Smooth muscle cell (in vitro differentiated cells): ENCODE results near the gene SSBP3. TPM values are rescaled to one million over a fixed set of nuclear protein-coding genes. Genes with fewer than 3 reads are reported as not detected.
A peak's percentile ranks its signal among the peaks of the same experiment; 100 is the strongest.

Experiments used
- DNase-seq: peaks from one replicate; lab custom pipeline; 2025; ENCODE audit not compliant: unreplicated experiment; lab: John Stamatoyannopoulos, UW
- H2AFZ ChIP-seq: fragments of 200-600 bp; sonication (generic); 2 replicates; pipeline ENCODE4 v1.6.0; 2016; ENCODE audit warnings: antibody characterized with exemption, low read depth, mild to moderate bottlenecking
- H3F3A ChIP-seq: fragments of 200-600 bp; sonication (generic); 2 replicates; pipeline ENCODE4 v1.6.0; 2017; ENCODE audit warnings: antibody characterized with exemption, low read depth
- H3K27ac ChIP-seq: fragments of 200-600 bp; sonication (generic); 2 replicates; pipeline ENCODE4 v1.5.1; 2016; ENCODE audit warnings: low read depth, mild to moderate bottlenecking
- H3K27me3 ChIP-seq: fragments of 200-600 bp; sonication (generic); 2 replicates; pipeline ENCODE4 v1.6.1; 2016; ENCODE audit warnings: low read depth, mild to moderate bottlenecking
- H3K36me3 ChIP-seq: fragments of 200-600 bp; sonication (generic); 2 replicates; pipeline ENCODE4 v1.5.1; 2016; ENCODE audit warnings: low read depth
- H3K4me1 ChIP-seq: fragments of 200-600 bp; sonication (generic); 2 replicates; pipeline ENCODE4 v1.5.1; 2016; ENCODE audit warnings: low read depth
- H3K4me2 ChIP-seq: fragments of 200-600 bp; sonication (generic); 2 replicates; pipeline ENCODE4 v1.6.0; 2016; ENCODE audit warnings: mild to moderate bottlenecking
- H3K4me3 ChIP-seq: fragments of 200-600 bp; sonication (generic); 2 replicates; pipeline ENCODE4 v1.5.1; 2016; ENCODE audit warnings: mild to moderate bottlenecking
- H3K79me2 ChIP-seq: fragments of 200-600 bp; sonication (generic); 2 replicates; pipeline ENCODE4 v1.6.0; 2016; ENCODE audit warnings: low read depth, mild to moderate bottlenecking
- H3K9ac ChIP-seq: fragments of 200-600 bp; sonication (generic); 2 replicates; pipeline ENCODE4 v1.6.0; 2016; ENCODE audit warnings: low read depth
- H3K9me3 ChIP-seq: fragments of 200-600 bp; sonication (generic); replicated peaks from 2 replicates; pipeline ENCODE4 v1.5.1; 2016; ENCODE audit warnings: low read depth
- H4K20me1 ChIP-seq: fragments of 200-600 bp; sonication (generic); 2 replicates; pipeline ENCODE4 v1.6.0; 2016; ENCODE audit warnings: low read depth
- CTCF ChIP-seq: fragments of 200-600 bp; sonication (generic); IDR thresholded peaks from 2 replicates; pipeline ENCODE4 v1.5.1; 2017; ENCODE audit warnings: borderline replicate concordance, mild to moderate bottlenecking, antibody characterized with exemption; ENCODE audit not compliant: insufficient read depth, poor library complexity, severe bottlenecking
- WGBS: methylation state at CpG from one replicate; pipeline ENCODE4 v1.1.7; 2016; ENCODE audit warnings: low lambda C conversion rate; 5-methylcytosine and 5-hydroxymethylcytosine counted together
- polyA plus RNA-seq: library from polyadenylated mRNA; unstranded; fragments of >200 nt; fragmentation: Nextera tagmentation; extraction: Ambion mirVana; gene quantifications from 2 replicates; pipeline ENCODE4 v1.2.1, GENCODE V29; 2016
- total RNA-seq: library from RNA; depleted of rRNA; stranded (reverse); fragments of >200 nt; gene quantifications from 2 replicates; pipeline ENCODE4 v1.2.3, GENCODE V29; 2014

The SSBP3 gene
- total and polyA plus RNA-seq, 2 experiments from 2014 or later = 26.5 to 30.1 TPM

GRCh38 chr1:54329312-54330003 lies 76.7 kb downstream of the SSBP3 start:
- Histone ChIP-seq H3F3A (peaks cover 15% of the 10 kb centered on the region), H3K36me3 (no peaks in the 10 kb centered on the region), H4K20me1 (peaks cover 79% of the 10 kb centered on the region), H3K27me3 (no peaks in the 10 kb centered on the region), H3K4me3 (no peak overlapping the region), H3K4me2 (no peak overlapping the region), H3K4me1 (peaks cover 73% of the 10 kb centered on the region), H3K9ac (no peak overlapping the region), H3K9me3 (no peaks in the 10 kb centered on the region), H3K79me2 (peaks cover 70% of the 10 kb centered on the region), H3K27ac (no peak overlapping the region), H2AFZ (no peak overlapping the region)
- DNase-seq = no peak
- TF ChIP-seq CTCF = no peak
- WGBS = 84% methylated on average over 5 of the region's 5 CpGs

- H3K27me3 ChIP-seq = no peaks in the 10 kb centered on the region
- peak overlapping the region; percentile 57 for H3K27ac ChIP-seq
- no peak overlapping the region for H2AFZ ChIP-seq
- no peak for TF ChIP-seq CTCF
- 55% methylated on average over 12 of the region's 12 CpGs for WGBS
- H3K9me3 ChIP-seq = no peaks in the 10 kb centered on the region
- H3K79me2 ChIP-seq = peaks cover 62% of the 10 kb centered on the region
- H3F3A ChIP-seq = peaks cover 15% of the 10 kb centered on the region
- peaks cover 86% of the 10 kb centered on the region for H3K4me1 ChIP-seq
- peaks cover 92% of the 10 kb centered on the region for H4K20me1 ChIP-seq
- DNase-seq = no peak
- no peaks in the 10 kb centered on the region for H3K36me3 ChIP-seq
- H3K4me2 ChIP-seq = peak overlapping the region; percentile 70
- H3K4me3 ChIP-seq = no peak overlapping the region
- no peak overlapping the region for H3K9ac ChIP-seq
Measured at GRCh38 chr1:54328066-54328636, 78.0 kb downstream of the SSBP3 start.

GRCh38 chr1:54327386-54328065 lies 78.7 kb downstream of the SSBP3 start:
- Histone ChIP-seq H3K27ac (peak overlapping the region; percentile 57), H3K9ac (peak overlapping the region; percentile 22), H3K4me1 (peaks cover 85% of the 10 kb centered on the region), H3F3A (peaks cover 15% of the 10 kb centered on the region), H3K79me2 (peaks cover 56% of the 10 kb centered on the region), H2AFZ (no peak overlapping the region), H3K4me2 (peak overlapping the region; percentile 70), H3K9me3 (no peaks in the 10 kb centered on the region), H4K20me1 (peaks cover 99% of the 10 kb centered on the region), H3K27me3 (no peaks in the 10 kb centered on the region), H3K36me3 (no peaks in the 10 kb centered on the region), H3K4me3 (no peak overlapping the region)
- WGBS = 24% methylated on average over 14 of the region's 14 CpGs
- no peak for DNase-seq
- no peak for TF ChIP-seq CTCF
